Gastrocnemius medialis (tissue), 4 donors: ENCODE results near the gene SLAMF7. TPM values are rescaled to one million over a fixed set of nuclear protein-coding genes. Genes with fewer than 3 reads are reported as not detected.
"Not testable (repeated sequence)": the region's sequence is repeated elsewhere in the genome, so short reads cannot be mapped to it uniquely, and the experiment has no call there.

Source experiments
- ATAC-seq, 2 donors: fragments of 150-250 bp; one replicate each; pipeline ENCODE4 v1.9.1; 2016
- DNase-seq, 2 donors: peaks; one replicate each; pipeline ENCODE4 v3.0.0-alpha.2; 2019
- H3K27ac ChIP-seq, 4 donors: fragments of 200-600 bp; sonication (generic); 1 replicate in 1 of 4; 2 replicates in 3 of 4; pipeline ENCODE4 v1.5.1; 2016 to 2018; ENCODE audit warnings: mild to moderate bottlenecking in 2 of 4, moderate library complexity in 1 of 4
- H3K27me3 ChIP-seq, 3 donors: fragments of 200-600 bp; sonication (generic) in 2 of 3; 1 replicate in 1 of 3; 2 replicates in 2 of 3; pipeline versions ENCODE4 v1.5.1 to v1.6.0; 2016 to 2019; ENCODE audit warnings: mild to moderate bottlenecking in 1 of 3, moderate library complexity in 1 of 3
- H3K36me3 ChIP-seq, 2 donors: fragments of 200-600 bp; sonication (generic) in 1 of 2; one replicate each; pipeline ENCODE4 v1.5.1; 2017 to 2018
- H3K4me1 ChIP-seq, 2 donors: fragments of 200-600 bp; sonication (generic) in 1 of 2; one replicate each; pipeline ENCODE4 v1.5.1; 2016 to 2017; ENCODE audit warnings: mild to moderate bottlenecking in 2 of 2
- H3K4me3 ChIP-seq, 4 donors: fragments of 200-600 bp; sonication (generic) in 3 of 4; 1 replicate in 1 of 4; 2 replicates in 3 of 4; pipeline ENCODE4 v1.5.1; 2016 to 2019; ENCODE audit warnings: mild to moderate bottlenecking in 2 of 4
- H3K9me3 ChIP-seq, 3 donors: fragments of 200-600 bp; sonication (generic) in 2 of 3; 1 replicate in 1 of 3; 2 replicates in 2 of 3; pipeline ENCODE4 v1.5.1; 2016 to 2019
- POLR2A ChIP-seq, 2 donors: fragments of 450-650 bp; IDR thresholded peaks; one replicate each; pipeline ENCODE4 v1.6.1; 2017; ENCODE audit warnings: antibody characterized with exemption in 2 of 2, mild to moderate bottlenecking in 2 of 2, moderate library complexity in 2 of 2
- in situ Hi-C, 4 donors: fragments of 200-750 bp; cut with MboI; loops; one replicate each; pipeline versions ENCODE4 v1.15.0 to v1.8.0; 2017; ENCODE audit warnings: low sequenced_read_pairs in 4 of 4
- intact Hi-C: fragments of 100-400 bp; cut with DNase I; formaldehyde crosslinking; loops from one replicate; pipeline ENCODE4 v1.15.1; 2023; ENCODE audit warnings: low total_unique reads
- total RNA-seq, 4 donors: library from RNA; depleted of rRNA; stranded (reverse); fragments of >200 nt; gene quantifications; one replicate each; pipeline versions ENCODE4 v1.1.0 to v1.2.3, GENCODE V29; 2016
- TF ChIP-seq, protein P1 (sequence below), 5 experiments: fragments of 450-650 bp in 3 of 5; fragments of 200-600 bp in 2 of 5; sonication (generic) in 2 of 5; IDR thresholded peaks in 4 of 5; conservative IDR thresholded peaks in 1 of 5; 1 replicate in 4 of 5; 2 replicates in 1 of 5; pipeline ENCODE4 v1.5.1; 2016 to 2019; ENCODE audit warnings: antibody characterized with exemption in 5 of 5, mild to moderate bottlenecking in 3 of 5, moderate library complexity in 3 of 5

SLAMF7 gene
- total RNA-seq, 4 donors from 2014 or later, result 0.81 TPM; not detected in 3

DNA sequence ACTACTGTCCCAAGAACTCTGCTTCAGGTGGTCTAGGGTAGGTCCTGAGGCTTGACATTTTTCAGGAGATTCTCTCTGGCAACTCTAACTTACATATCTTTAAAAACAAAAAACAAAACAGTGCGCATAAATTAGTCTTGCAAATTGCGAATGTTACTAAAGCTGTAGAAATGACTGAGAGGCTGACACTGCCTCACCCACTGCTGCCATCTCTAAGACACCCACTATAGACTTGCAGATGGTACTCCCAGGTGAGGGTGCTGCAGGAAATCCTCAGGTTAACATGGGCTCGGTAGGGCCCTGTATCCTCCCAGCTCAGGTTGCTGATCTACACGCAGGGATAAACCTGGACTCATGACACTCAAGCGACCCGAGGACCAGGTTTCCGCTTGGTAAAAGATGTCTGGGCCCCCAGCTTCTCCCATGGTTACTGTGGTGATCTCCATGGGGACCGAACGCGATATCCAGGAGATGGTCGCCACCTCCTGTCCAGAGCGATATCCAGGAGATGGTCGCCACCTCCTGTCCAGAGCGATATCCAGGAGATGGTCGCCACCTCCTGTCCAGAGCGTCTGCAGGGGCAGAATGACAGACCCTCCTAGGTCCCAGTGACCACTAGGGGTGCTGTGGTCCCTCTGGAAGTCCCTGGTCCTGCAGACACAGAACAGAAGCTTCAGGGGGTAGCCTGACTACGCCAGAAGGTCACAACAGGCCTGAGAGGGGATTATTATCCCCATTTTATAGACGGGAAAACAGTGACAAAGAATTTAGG, 40.8 kb downstream of the SLAMF7 start:
- Histone ChIP-seq H3K36me3 (no peaks in the 10 kb centered on the region), H3K27me3 (no peaks in the 10 kb centered on the region), H3K4me3 (no peak overlapping the region), H3K4me1 (no peaks in the 10 kb centered on the region), H3K27ac (no peak overlapping the region), H3K9me3 (no peaks in the 10 kb centered on the region)
- ATAC-seq, result no peak
- intact Hi-C loops (no loop called here), in situ Hi-C loops (no loop called here)
- no peak for DNase-seq
- no peak for TF ChIP-seq POLR2A (IDR thresholded peaks at IDR 0.05)
- TF ChIP-seq, protein P1, sequence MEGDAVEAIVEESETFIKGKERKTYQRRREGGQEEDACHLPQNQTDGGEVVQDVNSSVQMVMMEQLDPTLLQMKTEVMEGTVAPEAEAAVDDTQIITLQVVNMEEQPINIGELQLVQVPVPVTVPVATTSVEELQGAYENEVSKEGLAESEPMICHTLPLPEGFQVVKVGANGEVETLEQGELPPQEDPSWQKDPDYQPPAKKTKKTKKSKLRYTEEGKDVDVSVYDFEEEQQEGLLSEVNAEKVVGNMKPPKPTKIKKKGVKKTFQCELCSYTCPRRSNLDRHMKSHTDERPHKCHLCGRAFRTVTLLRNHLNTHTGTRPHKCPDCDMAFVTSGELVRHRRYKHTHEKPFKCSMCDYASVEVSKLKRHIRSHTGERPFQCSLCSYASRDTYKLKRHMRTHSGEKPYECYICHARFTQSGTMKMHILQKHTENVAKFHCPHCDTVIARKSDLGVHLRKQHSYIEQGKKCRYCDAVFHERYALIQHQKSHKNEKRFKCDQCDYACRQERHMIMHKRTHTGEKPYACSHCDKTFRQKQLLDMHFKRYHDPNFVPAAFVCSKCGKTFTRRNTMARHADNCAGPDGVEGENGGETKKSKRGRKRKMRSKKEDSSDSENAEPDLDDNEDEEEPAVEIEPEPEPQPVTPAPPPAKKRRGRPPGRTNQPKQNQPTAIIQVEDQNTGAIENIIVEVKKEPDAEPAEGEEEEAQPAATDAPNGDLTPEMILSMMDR (IDR thresholded peaks at IDR 0.05 in 4 of 5, conservative IDR thresholded peaks at IDR 0.05 in 1 of 5), result no peak

DNA sequence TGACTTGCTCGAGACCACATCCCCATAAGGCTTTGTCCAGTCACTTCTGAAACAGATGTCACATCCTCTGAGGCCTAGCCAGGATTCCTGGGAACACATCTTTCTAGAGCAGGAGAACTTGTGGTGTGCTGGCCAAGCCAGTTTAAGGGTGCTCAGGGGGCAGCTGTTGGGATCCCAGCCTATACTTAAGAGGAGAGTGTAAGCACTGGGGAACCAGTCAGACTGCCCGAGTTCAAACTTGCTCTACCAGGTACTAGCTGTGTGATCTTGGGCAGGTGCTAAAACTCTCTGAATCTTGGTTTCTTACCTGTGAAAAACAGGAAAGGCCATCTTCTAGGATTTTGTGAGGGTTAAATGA, 41.3 kb downstream of the SLAMF7 start:
- intact Hi-C loops (no loop called here), in situ Hi-C loops (no loop called here)
- no peak overlapping the region for H3K4me3 ChIP-seq
- no peak overlapping the region for H3K27ac ChIP-seq
- H3K27me3 ChIP-seq, result no peaks in the 10 kb centered on the region
- no peaks in the 10 kb centered on the region for H3K4me1 ChIP-seq
- no peaks in the 10 kb centered on the region for H3K36me3 ChIP-seq
- DNase-seq (no peak), ATAC-seq (no peak)
- no peak for TF ChIP-seq POLR2A (IDR thresholded peaks at IDR 0.05)
- TF ChIP-seq, protein P1 (IDR thresholded peaks at IDR 0.05 in 4 of 5, conservative IDR thresholded peaks at IDR 0.05 in 1 of 5), result no peak
- H3K9me3 ChIP-seq, result no peaks in the 10 kb centered on the region

DNA sequence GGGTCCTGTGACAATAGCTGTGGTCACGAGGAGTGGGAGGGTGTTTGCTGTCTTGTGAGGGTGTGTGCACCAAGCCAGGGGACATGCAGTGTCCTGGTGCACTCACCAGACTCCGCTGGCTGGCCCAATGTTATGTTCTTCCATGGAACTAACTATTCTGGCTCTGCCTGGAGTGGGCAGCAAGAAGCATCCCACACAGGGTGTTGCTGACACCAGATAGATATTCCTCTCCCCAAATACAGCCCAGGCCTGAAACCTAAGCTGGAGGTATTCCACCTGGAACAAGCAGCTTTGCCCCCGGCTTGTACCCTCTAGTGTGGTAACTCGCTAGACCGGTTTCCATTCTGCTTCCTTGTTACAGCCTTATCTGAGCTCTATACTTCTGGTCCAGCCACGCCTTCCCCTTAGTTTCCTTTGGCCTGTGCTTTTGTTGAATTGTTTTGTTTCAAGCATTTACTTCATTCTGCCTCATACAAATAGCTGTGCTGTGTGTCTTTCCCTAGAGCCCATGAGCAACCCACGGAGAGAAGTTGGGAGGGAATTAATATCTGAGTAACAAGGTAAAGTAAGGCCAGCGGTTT, 42.2 kb downstream of the SLAMF7 start:
- Histone ChIP-seq H3K4me1 (no peaks in the 10 kb centered on the region), H3K9me3 (no peaks in the 10 kb centered on the region), H3K27me3 (no peaks in the 10 kb centered on the region), H3K27ac (no peak overlapping the region), H3K36me3 (no peaks in the 10 kb centered on the region), H3K4me3 (no peak overlapping the region)
- TF ChIP-seq, protein P1 (IDR thresholded peaks at IDR 0.05 in 4 of 5, conservative IDR thresholded peaks at IDR 0.05 in 1 of 5), result no peak
- no peak for TF ChIP-seq POLR2A (IDR thresholded peaks at IDR 0.05)
- DNase-seq (no peak), ATAC-seq (no peak)
- intact Hi-C loops, result no loop called here
- in situ Hi-C loops, result no loop called here

DNA sequence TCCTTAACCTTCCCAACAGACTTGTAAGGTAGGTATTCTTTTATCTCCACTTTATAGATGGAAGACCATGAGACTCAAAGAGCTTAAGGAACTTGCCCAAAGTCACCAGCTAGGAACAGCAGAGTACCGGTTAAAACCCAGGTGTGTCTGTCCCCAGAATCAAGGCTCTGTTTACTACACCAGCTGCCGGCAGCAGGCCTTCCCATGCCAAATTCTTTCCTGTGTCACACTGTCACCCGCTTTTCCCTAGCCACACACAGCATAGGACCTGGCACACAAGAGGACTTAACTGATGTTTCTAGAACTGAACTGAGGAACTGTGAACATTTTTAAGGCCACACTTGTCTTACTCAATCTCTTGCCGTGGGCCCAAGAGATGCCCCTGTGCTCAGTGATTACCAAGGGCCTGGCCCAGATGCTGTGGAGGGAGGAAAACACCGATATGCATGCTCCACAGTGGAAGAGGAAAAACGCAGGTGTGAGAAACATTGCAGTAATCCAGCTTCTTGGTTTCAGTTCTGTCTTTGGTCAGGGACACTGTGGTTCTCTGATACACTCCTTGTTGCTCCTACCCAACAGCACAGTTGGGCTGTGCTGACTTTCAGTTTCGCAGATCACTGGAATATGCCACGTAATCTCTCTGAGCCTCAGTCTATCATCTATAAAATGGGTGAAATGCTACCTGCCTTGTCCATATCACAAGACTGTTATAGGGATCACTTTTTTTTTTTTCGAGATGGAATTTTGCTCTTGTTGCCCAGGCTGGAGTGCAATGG, 43.1 kb downstream of the SLAMF7 start:
- Histone ChIP-seq H3K36me3 (no peaks in the 10 kb centered on the region), H3K27me3 (no peaks in the 10 kb centered on the region), H3K4me1 (no peaks in the 10 kb centered on the region), H3K27ac (no peak overlapping the region), H3K4me3 (no peak overlapping the region), H3K9me3 (no peaks in the 10 kb centered on the region)
- intact Hi-C loops, result no loop called here
- ATAC-seq (no peak), DNase-seq (no peak)
- in situ Hi-C loops, result no loop called here
- TF ChIP-seq POLR2A (IDR thresholded peaks at IDR 0.05), result no peak
- TF ChIP-seq, protein P1 (IDR thresholded peaks at IDR 0.05 in 4 of 5, conservative IDR thresholded peaks at IDR 0.05 in 1 of 5), result no peak

DNA sequence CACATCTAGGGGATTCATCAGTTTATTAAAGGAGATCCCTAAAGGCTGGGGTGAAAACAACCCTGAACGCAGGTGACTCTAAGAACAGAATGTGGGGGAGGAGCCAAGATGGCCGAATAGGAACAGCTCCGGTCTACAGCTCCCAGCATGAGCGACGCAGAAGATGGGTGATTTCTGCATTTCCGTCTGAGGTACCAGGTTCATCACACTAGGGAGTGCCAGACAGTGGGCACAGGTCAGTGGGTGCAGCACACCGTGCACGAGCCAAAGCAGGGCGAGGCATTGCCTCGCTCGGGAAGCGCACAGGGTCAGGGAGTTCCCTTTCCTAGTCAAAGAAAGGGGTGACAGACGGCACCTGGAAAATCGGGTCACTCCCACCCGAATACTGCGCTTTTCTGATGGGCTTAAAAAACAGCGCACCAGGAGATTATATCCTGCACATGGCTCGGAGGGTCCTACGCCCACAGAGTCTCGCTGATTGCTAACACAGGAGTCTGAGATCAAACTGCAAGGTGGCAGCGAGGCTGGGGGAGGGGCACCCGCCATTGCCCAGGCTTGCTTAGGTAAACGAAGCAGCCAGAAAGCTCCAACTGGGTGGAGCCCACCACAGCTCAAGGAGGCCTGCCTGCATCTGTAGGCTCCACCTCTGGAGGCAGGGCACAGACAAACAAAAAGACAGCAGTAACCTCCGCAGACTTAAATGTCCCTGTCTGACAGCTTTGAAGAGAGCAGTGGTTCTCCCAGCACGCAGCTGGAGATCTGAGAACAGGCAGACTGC, 44.1 kb downstream of the SLAMF7 start:
- H3K27ac ChIP-seq, H3K4me1 ChIP-seq, H3K4me3 ChIP-seq, H3K36me3 ChIP-seq, H3K9me3 ChIP-seq, DNase-seq, H3K27me3 ChIP-seq, intact Hi-C loops, ATAC-seq, in situ Hi-C loops: not testable (repeated sequence)
